AG04449 (cell line): Measurements from ENCODE around the gene EFHD2.
"Not testable (repeated sequence)": the region's sequence is repeated elsewhere in the genome, so short reads cannot be mapped to it uniquely, and the experiment has no call there.

Source experiments
- CTCF ChIA-PET: fragments of 350-600 bp; formaldehyde crosslinking; extraction: SDS; loops from one replicate; lab custom pipeline; 2021; ENCODE audit warnings: antibody characterized with exemption; lab: Yijun Ruan, JAX
- POLR2A ChIA-PET: fragments of 400-600, 350-600 bp; formaldehyde crosslinking; extraction: SDS; loops from one replicate; lab custom pipeline; 2020; ENCODE audit warnings: antibody characterized with exemption, inconsistent platforms; lab: Yijun Ruan, JAX
- DNase-seq: peaks from one replicate; pipeline ENCODE4 v3.0.0-alpha.2; 2010; ENCODE audit warnings: low read depth, low spot score
- H3K4me3 ChIP-seq: 2 replicates; pipeline ENCODE4 v1.5.1; 2011; ENCODE audit warnings: low read depth, mild to moderate bottlenecking, control low read depth, low read length
- TF ChIP-seq, protein P1 (sequence below): IDR thresholded peaks from one replicate; pipeline ENCODE4 v1.5.1; 2011; ENCODE audit warnings: mild to moderate bottlenecking, moderate library complexity, low read length, control low read depth, inconsistent platforms; ENCODE audit not compliant: insufficient read depth; ENCODE audit errors: missing control alignments

EFHD2 gene

DNA sequence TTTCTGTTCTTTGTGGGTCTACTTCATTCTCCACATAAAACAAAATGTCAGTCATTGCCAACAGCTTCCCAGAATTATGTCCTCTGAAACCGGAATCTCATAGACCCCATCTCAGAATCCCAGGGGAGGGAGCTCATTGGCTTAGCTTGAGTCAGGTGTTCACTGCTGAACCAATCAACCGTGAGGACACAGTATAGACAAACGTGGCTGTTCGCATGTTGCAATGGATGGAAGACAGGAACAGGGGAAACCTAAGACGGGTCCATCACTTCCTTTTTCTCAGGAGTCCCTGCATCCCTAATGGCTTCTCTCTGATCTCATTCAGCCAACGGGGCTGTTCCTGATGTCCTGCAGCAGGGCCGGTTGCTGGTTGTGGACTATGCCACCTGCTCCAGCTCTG, 56.0 kb downstream of the EFHD2 start:
- POLR2A ChIA-PET, result no interaction called here
- TF ChIP-seq, protein P1, sequence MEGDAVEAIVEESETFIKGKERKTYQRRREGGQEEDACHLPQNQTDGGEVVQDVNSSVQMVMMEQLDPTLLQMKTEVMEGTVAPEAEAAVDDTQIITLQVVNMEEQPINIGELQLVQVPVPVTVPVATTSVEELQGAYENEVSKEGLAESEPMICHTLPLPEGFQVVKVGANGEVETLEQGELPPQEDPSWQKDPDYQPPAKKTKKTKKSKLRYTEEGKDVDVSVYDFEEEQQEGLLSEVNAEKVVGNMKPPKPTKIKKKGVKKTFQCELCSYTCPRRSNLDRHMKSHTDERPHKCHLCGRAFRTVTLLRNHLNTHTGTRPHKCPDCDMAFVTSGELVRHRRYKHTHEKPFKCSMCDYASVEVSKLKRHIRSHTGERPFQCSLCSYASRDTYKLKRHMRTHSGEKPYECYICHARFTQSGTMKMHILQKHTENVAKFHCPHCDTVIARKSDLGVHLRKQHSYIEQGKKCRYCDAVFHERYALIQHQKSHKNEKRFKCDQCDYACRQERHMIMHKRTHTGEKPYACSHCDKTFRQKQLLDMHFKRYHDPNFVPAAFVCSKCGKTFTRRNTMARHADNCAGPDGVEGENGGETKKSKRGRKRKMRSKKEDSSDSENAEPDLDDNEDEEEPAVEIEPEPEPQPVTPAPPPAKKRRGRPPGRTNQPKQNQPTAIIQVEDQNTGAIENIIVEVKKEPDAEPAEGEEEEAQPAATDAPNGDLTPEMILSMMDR, result no peak
- H3K4me3 ChIP-seq, result no peak overlapping the region
- CTCF ChIA-PET, result no interaction called here
- no peak for DNase-seq

DNA sequence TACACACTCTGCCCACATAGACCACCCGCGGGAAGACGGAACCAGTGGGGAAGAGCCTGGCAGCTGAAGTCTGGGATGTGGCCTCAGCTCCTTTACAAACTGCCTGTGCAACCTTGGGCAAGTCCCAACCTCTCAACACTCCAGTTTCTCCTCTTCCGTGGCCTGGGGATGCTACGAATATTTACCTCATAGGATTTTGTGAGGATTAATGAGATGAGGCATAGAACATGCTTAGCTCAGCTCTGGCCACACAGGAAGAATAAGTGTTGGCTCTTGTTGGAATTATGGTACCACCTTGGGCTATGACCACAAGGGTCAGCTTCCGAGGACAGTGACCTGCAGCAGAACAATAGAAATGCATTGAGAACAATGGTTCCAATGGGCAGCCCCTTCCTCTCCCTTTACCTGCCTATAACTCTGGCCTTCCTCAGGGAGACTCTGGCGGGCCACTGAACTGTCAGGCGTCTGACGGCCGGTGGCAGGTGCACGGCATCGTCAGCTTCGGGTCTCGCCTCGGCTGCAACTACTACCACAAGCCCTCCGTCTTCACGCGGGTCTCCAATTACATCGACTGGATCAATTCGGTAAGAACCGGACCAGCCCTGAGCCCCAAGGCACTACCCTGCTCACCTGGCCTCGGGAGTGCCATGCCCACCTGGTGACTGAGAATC, 57.4 kb downstream of the EFHD2 start:
- POLR2A ChIA-PET, DNase-seq, H3K4me3 ChIP-seq, CTCF ChIA-PET: not testable (repeated sequence)

DNA sequence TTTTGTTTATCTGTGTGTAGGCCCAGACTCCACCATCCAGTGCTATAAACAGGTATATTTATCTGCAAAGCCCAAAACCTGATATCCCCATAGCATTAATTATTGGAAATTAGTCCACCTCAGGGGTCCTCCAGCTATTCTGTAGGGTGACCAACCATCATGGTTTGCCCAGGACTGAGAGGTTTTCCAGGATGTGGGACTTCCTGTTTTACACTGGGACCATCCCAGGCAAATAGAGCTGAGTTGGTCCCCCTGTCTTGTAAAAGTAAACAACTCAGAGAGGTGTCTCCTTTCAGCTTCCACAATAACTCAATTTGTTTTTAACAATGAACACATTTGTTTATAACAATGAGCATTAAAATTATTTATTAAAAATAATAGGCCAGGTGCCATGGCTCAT, 58.5 kb downstream of the EFHD2 start:
- POLR2A ChIA-PET, result no interaction called here
- CTCF ChIA-PET, result no interaction called here

DNA sequence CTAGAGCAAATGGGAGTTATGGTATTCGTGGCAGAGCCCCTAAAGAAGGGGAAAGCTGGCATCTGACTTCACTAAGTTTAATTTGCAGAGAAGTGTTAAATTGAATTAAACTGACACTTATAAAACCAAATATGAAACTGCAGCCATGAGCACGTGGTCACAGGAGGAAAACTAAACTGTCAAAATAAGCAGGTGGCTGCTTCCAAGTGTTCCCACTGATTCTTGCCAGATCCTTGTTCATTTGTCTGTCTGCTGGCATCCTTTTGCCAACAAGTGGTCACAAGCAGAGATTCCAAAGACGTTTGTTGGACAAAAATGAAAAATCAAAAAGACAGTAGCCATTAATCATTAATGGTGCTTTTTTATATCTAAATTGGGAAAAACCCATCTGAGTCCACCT, 59.7 kb downstream of the EFHD2 start:
- ChIA-PET CTCF (interaction anchor here (0.7 kb wide), 1 partner anchor 26 kb away, joined by 3 read pairs; no protein-coding TSS in a partner anchor), POLR2A (no interaction called here)
- no peak for DNase-seq
- TF ChIP-seq, protein P1, result no peak
- H3K4me3 ChIP-seq, result no peak overlapping the region

More for the DNA sequence above, 58.5 kb downstream of the EFHD2 start:
- TF ChIP-seq, protein P1, result no peak
- DNase-seq, result no peak
- no peak overlapping the region for H3K4me3 ChIP-seq

DNA sequence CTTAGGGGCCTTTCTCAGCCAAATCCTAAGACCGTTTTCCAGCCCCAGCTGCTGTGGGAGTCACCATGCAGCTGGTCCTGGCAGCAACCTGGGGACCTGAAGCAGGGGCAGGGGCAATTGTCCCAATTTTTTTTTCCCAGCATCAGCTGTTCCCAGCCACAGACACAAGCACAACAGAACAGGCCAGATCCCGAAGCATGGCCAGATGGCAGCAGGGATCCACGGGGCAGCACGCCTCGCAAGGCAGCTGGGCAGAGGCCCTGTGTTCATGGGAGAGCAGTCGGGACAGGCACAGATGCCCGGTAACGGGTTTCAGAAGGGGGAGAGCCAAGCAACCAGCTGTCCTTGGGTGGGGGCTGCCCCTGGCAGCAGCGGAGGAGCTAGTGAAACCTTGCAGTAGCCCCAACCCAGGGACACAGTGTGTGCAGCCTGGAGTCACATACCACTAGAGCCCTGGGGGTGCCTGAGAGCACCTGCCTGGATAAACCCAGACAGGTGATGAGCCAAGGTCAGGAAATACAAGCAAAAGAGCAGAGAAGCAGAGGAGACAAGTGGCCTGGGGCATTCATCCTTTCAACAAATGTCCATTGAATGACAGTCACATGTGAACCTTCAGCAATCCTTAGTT, 60.2 kb downstream of the EFHD2 start:
- CTCF ChIA-PET, H3K4me3 ChIP-seq, DNase-seq: not testable (repeated sequence)
- POLR2A ChIA-PET, result interaction anchor here (0.6 kb wide), 1 partner anchor 33 kb away, joined by 3 read pairs; no protein-coding TSS in a partner anchor

DNA sequence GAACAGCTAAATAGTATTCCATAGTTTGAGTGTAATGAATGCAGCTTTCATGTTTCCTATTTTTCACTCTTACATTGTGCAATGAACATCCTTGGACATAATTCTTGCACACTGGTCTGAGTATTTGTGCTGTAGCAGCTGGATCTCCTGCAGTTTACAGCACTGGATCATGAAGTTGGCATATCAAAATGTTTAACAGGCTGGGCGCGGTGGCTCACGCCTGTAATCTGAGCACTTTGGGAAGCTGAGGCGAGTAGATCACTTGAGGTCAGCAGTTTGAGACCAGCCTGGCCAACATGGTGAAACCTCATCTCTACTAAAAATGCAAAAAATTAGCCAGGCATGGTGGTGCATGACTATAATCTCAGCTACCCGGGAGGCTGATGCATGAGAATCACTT, 61.4 kb downstream of the EFHD2 start:
- H3K4me3 ChIP-seq, DNase-seq, POLR2A ChIA-PET: not testable (repeated sequence)
- CTCF ChIA-PET, result interaction anchor here (1.1 kb wide), 1 partner anchor 29 kb away, joined by 4 read pairs; no protein-coding TSS in a partner anchor

DNA sequence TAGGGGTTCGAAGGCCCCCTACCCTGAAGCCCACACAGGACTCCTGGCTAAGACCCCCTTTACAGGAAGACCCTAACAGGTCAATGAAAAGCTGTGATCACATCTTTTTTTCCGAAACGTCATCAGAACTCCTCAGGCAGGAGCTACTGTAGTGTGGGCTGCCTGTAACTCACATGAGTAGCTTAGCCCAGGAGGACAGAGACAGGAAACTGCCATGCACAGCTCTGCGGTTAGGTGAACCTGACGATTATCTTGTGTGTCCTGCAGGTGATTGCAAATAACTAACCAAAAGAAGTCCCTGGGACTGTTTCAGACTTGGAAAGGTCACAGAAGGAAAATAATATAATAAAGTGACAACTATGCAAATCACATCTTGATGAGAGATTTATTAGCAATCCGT, 62.0 kb downstream of the EFHD2 start:
- H3K4me3 ChIP-seq, DNase-seq, POLR2A ChIA-PET: not testable (repeated sequence)
- CTCF ChIA-PET, result interaction anchor here (1.1 kb wide), 1 partner anchor 28 kb away, joined by 4 read pairs; no protein-coding TSS in a partner anchor

DNA sequence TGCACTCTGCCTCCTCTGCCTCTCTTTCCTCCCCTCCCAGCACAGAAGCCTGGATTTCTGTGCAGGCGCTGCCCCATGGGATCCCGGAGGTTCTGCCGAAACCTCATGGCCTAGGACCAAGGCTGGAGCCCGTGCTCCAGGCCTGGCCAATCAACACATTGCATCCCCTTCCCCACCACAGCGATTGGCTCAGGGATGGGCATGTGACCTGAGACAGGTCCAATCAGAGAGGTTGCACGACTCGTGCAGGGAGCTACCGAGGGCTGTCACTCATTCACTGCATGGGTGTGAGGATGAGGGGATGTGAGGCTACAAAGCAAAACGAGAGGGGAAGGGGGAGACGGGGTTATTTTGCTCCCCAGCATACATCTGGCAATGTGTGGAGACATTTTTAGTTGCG, 62.9 kb downstream of the EFHD2 start:
- no peak overlapping the region for H3K4me3 ChIP-seq
- no peak for DNase-seq
- TF ChIP-seq, protein P1, result no peak
- CTCF ChIA-PET, result no interaction called here
- POLR2A ChIA-PET, result no interaction called here
